Superior temporal gyrus (tissue), 1 donor: ENCODE measurements around the gene NDEL1.

Source experiments
- DNase-seq: peaks from one replicate; pipeline ENCODE4 v3.0.0-alpha.2; 2016; ENCODE audit errors: extremely low spot score

The NDEL1 gene

DNA sequence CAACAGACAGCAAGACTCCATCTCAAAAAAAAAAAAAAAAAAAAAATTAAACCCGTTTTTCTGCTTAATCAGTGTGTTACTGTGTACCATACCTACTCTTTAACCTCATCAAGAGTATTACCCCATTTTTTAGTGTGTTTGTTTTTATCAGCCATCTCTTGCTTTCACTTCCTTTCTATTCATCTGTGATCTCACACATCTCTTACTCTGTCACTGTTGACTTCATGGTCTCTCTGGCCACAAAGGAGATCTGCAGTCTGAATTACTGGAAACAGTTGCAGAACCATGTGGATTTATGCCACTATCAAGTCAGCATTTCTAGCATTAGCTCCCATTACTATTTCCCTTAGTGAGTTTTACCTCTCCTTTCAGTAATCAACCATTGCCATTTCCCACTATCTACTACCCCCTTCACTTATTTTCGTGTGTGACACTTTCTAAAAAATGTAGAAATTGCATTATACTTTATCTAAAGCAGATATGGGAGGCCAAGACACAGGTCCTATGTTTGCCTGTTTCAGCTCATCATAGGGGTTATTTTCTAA, 20.1 kb downstream of the NDEL1 start:
- no peak for DNase-seq

DNA sequence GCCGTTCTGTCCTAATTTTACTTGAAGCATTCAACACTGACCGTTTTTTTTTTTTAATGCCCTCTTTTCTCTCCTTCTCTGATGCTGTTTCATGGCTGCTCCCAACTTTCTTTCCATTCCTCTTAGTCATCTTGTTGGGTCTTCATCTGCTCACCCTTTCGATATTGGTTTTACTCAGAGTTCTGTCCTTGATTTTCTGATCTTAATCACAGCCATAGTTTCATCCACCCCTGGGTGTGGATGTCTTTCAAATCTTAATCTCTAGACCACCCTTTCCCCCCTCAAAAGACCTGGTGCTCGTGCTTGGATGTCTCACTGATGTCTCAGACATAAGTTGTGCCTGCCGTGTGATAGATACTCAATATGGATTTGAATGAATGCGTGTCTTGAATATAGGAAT, 22.4 kb downstream of the NDEL1 start:
- DNase-seq = no peak

GRCh38 chr17:8459107-8459506, 23.4 kb downstream of the NDEL1 start:
- DNase-seq = no peak

DNA sequence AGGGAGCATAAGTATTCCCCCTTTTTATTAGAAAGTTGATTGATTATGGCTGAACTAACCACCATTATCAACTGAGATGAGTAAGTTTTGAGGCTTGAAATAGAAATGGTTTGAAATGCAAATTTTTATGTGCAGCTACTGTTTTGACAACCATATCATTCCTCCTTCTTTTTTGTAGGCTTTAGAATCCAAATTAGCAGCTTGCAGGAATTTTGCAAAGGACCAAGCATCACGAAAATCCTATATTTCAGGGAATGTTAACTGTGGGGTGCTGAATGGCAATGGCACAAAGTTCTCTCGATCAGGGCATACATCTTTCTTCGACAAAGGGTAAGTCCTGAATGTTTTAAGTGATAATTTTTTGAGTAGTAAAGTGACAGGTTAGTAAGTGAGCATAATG, 24.1 kb downstream of the NDEL1 start:
- no peak for DNase-seq

- DNase-seq = no peak
These were observed 26.9 kb downstream of the NDEL1 start for GRCh38 chr17:8462564-8462963.

GRCh38 chr17:8463099-8463498, 27.4 kb downstream of the NDEL1 start:
- DNase-seq = no peak

GRCh38 chr17:8464941-8465340, 29.3 kb downstream of the NDEL1 start:
- no peak for DNase-seq

- DNase-seq = no peak
These were observed 29.7 kb downstream of the NDEL1 start for GRCh38 chr17:8465356-8465755.

DNA sequence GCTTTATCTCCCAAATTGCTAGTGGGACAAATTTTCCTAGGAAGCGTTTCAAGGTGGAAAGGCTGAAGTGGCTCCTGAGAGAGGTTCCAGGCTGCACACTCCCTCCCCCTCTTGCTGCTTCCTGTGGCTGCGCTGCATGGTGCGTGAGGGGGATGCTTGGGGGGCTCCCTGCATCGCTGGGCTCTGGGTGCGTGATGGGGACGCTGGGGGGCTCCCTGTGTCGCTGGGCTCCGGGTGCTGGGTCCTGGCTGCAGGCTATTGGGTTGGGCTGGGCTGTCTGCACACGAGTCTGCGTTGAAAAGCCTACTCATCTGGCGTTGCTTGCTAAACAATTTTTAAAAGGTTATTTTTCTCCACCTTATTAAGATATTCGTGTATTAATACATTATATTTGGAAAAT, 30.1 kb downstream of the NDEL1 start:
- no peak for DNase-seq

GRCh38 chr17:8466456-8466855, 30.8 kb downstream of the NDEL1 start:
- no peak for DNase-seq

- DNase-seq = no peak
These were observed 31.2 kb downstream of the NDEL1 start for GRCh38 chr17:8466873-8467272.

DNA sequence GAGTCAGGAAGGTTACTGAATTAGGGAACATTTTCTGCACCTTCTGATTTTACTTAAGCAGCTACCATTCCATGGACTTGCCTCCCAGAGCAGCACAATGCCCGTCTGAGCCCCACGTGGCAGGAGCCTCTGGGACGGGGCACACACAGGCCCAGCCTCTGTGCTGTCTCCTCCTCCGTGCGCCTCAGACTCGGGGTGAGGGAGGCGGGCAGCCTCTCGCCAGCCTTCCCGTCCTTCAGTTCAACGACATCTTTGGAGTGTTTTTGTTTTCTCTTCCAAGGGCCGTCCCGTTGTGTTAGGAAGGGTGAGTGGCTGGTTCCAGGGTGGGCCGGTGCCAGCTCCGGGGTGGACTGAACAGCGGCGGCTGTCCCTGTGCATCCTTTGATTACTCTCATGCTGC, 31.8 kb downstream of the NDEL1 start:
- DNase-seq = no peak

DNA sequence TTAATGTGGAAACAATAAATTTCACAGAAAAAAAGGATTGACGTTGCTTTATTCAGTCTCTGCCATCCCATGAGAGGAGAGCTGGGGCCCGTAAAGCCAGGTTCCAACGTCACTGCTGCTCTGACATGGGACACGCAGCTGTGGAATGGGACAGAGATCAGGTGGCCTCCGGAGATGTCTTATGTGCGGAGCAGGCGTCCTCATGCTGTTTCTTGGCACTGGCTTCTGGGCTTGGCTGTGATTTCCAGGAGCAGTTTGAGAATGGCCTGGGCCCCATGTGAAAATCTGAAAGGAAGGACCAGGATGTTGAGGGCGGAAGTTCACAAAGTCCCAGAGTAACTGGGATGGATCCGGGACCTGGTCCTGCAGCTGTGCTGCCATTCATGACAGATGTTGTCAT, 32.4 kb downstream of the NDEL1 start:
- DNase-seq = no peak

DNA sequence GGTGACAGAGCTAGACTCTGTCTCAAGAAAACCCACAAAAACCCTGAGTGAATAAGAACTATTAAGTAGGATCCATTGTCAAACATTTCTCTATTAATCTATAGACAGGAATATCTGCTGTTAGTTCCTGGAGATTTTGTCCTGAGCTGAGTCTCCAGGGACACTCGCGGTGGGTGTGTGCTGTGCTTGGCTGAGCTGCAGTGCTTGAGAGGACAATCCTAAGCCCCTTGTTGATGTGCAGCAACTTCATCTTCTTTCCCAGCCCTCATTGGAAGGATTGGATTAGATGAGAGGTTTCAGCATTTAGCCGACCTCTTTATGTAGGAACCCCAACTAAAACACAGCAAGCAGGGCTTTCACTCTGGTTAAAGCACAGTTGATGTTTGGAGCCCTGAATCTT, 33.3 kb downstream of the NDEL1 start:
- no peak for DNase-seq

DNA sequence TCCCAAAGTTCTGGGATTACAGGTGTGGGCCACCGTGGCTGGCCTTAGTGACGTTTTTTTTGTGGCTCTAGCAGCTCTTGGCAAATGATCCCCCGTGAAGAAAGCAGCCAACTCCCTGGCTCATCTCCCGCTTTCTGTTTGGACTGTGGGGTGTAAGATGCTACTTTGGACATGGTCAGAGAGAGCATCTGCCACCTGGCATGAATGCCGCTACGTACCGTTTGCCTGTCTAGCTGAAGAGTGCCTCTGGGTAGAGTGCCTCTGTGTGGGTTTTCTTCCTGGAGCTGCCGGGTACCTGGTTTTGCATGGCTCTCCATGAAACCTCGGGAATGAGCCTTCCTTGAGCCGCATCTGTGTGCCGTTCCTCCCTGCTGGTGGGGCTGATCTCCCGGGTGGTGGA, 34.3 kb downstream of the NDEL1 start:
- no peak for DNase-seq

GRCh38 chr17:8470447-8471047, 34.9 kb downstream of the NDEL1 start:
- DNase-seq = peak; percentile 65

DNA sequence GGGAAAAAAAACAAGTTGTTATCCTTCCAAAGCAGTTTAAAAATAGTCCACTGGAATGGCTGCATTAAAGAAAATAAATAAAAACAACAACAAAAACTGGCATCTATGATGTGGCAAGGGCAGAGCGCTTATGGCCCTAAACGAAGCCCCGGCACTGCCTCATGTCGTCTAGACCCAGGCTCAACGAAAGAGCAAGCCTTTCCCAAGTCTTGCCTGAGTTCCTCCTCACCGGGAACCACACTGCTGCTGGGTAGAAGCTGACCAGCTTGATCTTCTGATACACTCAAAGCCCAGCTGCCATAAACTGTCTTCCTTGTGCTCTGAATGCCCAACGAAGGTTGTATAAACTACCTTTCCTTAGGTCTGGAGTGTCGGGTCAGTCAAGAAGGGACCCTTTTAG, 37.0 kb downstream of the NDEL1 start:
- DNase-seq = no peak

- no peak for DNase-seq
These were observed 37.9 kb downstream of the NDEL1 start for GRCh38 chr17:8473451-8474192.

DNA sequence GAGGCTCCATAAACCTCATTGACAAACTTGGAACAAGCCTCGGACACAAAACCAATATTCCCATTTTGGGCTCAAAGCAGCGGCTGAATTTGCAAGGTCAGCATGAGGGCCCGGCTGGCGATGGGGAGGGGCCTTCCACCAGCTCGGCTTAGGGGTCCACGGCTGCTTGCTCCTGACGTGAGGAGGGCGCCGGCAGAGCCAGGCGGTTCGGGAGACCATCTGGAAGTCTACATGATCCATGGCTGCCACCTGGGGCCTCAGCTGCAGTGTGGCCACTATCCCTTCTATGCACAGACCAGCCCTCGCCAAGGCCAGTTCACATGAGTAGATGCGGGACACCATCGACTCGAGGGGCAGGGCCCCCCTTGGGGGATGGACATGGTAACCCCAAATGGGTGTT, 39.1 kb downstream of the NDEL1 start:
- no peak for DNase-seq

DNA sequence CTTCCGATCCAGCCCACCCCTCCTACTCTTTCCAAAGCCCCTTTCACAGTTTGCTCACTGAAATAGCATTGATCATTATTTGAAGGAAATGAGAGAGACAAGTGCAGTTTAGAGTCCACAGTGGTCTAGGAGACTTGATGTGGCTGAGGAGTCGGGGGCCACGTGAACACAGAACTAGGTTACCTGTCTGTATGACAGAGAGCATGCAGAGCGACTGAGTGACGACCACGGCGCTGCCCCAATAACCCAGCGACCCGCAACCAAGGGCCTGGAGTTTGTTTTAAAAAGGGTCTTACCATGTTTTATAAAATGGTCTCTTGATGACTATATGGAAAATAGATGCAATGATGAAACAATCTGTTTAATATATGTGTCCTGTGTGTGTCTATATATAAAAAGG, 39.5 kb downstream of the NDEL1 start:
- no peak for DNase-seq

GRCh38 chr17:8475781-8476180, 40.1 kb downstream of the NDEL1 start:
- no peak for DNase-seq

- no peak for DNase-seq
These were observed 41.1 kb downstream of the NDEL1 start for GRCh38 chr17:8476741-8477140.

DNA sequence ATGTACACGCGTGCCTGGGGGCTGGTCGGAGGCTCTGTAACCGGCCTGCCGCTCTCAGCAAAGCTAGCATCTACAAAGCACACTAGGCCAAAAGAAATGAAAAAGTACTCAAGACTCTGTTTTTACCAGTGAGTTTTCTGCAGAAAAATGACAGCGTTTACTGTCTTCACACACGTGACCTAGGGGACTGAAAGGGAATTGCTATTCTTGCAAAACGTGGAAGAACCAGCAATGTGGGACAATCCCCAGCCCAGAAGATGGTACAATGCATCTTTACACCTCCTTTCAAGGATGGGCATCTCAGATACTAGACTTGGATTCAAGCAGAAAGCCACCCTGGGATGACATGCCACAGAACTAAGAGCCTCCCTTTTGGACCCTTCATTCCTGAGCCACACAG, 41.5 kb downstream of the NDEL1 start:
- no peak for DNase-seq
